NB4 (cell line): ENCODE results near the gene VAC14.

Experiments used
- CTCF ChIP-seq: IDR thresholded peaks from one replicate; pipeline ENCODE4 v1.5.1; 2012; ENCODE audit warnings: low read depth, low read length
- MAX ChIP-seq: IDR thresholded peaks from 2 replicates; pipeline ENCODE4 v1.6.1; 2011; ENCODE audit warnings: low read depth, low read length
- MYC ChIP-seq: IDR thresholded peaks from 2 replicates; pipeline ENCODE4 v1.6.1; 2011; ENCODE audit warnings: low read depth, low read length
- POLR2A ChIP-seq: IDR thresholded peaks from 2 replicates; pipeline ENCODE4 v1.6.1; 2011; ENCODE audit warnings: mild to moderate bottlenecking; ENCODE audit not compliant: insufficient read length; ENCODE audit errors: extremely low read depth

GRCh38 chr16:70717065-70717464 lies 83.9 kb downstream of the VAC14 start:
- TF ChIP-seq CTCF = no peak
- no peak for TF ChIP-seq POLR2A
- TF ChIP-seq MAX = no peak
- TF ChIP-seq MYC = no peak
